Measurements from ENCODE around the gene VPS50.
"Not testable (repeated sequence)": the region's sequence is repeated elsewhere in the genome, so short reads cannot be mapped to it uniquely, and the experiment has no call there.

Gene VPS50

GRCh38 chr7:93245525-93246432, 13.6 kb downstream of the VPS50 start:
- no peak for DNase-seq

GRCh38 chr7:93249491-93250148, 17.5 kb downstream of the VPS50 start:
- no peak for DNase-seq

- no peak for DNase-seq
Measured at GRCh38 chr7:93258661-93259060, 26.5 kb downstream of the VPS50 start.

GRCh38 chr7:93262535-93262934, 30.4 kb downstream of the VPS50 start:
- no peak for DNase-seq

GRCh38 chr7:93265220-93265619, 33.1 kb downstream of the VPS50 start:
- DNase-seq = no peak

- DNase-seq = no peak
Measured at GRCh38 chr7:93279541-93279940, 47.4 kb downstream of the VPS50 start.

GRCh38 chr7:93284908-93285307, 52.7 kb downstream of the VPS50 start:
- DNase-seq = no peak

- DNase-seq = no peak
Measured at GRCh38 chr7:93293229-93293628, 61.1 kb downstream of the VPS50 start.

GRCh38 chr7:93298206-93298605, 66.0 kb downstream of the VPS50 start:
- no peak for DNase-seq

GRCh38 chr7:93298671-93299070, 66.5 kb downstream of the VPS50 start:
- no peak for DNase-seq

GRCh38 chr7:93301736-93302135, 69.6 kb downstream of the VPS50 start:
- no peak for DNase-seq

- no peak for DNase-seq
Measured at GRCh38 chr7:93307131-93307660, 75.0 kb downstream of the VPS50 start.

GRCh38 chr7:93307943-93308342, 75.8 kb downstream of the VPS50 start:
- no peak for DNase-seq

GRCh38 chr7:93310346-93310745, 78.2 kb downstream of the VPS50 start:
- no peak for DNase-seq

GRCh38 chr7:93314449-93314848, 82.3 kb downstream of the VPS50 start:
- DNase-seq = no peak

GRCh38 chr7:93315896-93316295, 83.7 kb downstream of the VPS50 start:
- DNase-seq = no peak

- no peak for DNase-seq
Measured at GRCh38 chr7:93316730-93317129, 84.6 kb downstream of the VPS50 start.

- DNase-seq = no peak
Measured at GRCh38 chr7:93320887-93321286, 88.7 kb downstream of the VPS50 start.

- not testable (repeated sequence) for DNase-seq
Measured at GRCh38 chr7:93326291-93326690, 94.1 kb downstream of the VPS50 start.

GRCh38 chr7:93327006-93327633, 95.0 kb downstream of the VPS50 start:
- DNase-seq = no peak

- no peak for DNase-seq
Measured at GRCh38 chr7:93331706-93332105, 99.5 kb downstream of the VPS50 start.

GRCh38 chr7:93332172-93332571, 100.0 kb downstream of the VPS50 start:
- DNase-seq = no peak

GRCh38 chr7:93337052-93337451, 104.9 kb downstream of the VPS50 start:
- DNase-seq = no peak

- not testable (repeated sequence) for DNase-seq
Measured at GRCh38 chr7:93342178-93342577, 110.0 kb downstream of the VPS50 start.
